HepG2 (cell line): Measurements from ENCODE around the gene SC5D. TPM values are rescaled to one million over a fixed set of nuclear protein-coding genes. Genes with fewer than 3 reads are reported as not detected.

Experiments
- ATAC-seq: fragments of 200-7000 bp; cut with Tn5 transposase; 3 replicates; pipeline ENCODE4 v1.9.1; 2020; ENCODE audit warnings: mild to moderate bottlenecking, moderate library complexity
- BruUV-seq: library from RNA; stranded (reverse); fragments of 400-500 nt; replicated peaks from 2 replicates; lab custom pipeline; 2021; lab: Mats Ljungman, UMichigan
- CTCF ChIA-PET: fragments of 300-600 bp; formaldehyde crosslinking; extraction: SDS; loops from one replicate; lab custom pipeline; 2021; ENCODE audit warnings: low total read pairs, inconsistent platforms, low intra/inter-chr PET ratio; lab: Yijun Ruan, JAX
- POLR2A ChIA-PET: fragments of 350-600 bp; sonication (Branson Sonifier 250); formaldehyde crosslinking; loops from one replicate; lab custom pipeline; 2020; ENCODE audit warnings: antibody characterized with exemption, inconsistent platforms; lab: Yijun Ruan, JAX
- DNase-seq: peaks from one replicate; pipeline ENCODE4 v3.0.0-alpha.2; 2015; ENCODE audit warnings: low spot score
- FAIRE-seq: peaks from 3 replicates; lab custom pipeline; 2011; peaks lifted over from hg19 to GRCh38; lab: Jason Lieb, UNC
- H2AFZ ChIP-seq: one replicate; pipeline ENCODE4 v1.6.1; 2011; ENCODE audit warnings: low read length, inconsistent platforms
- H3K27ac ChIP-seq: fragments of 300-600 bp; 3 replicates; pipeline ENCODE4 v1.8.0; 2011; ENCODE audit warnings: mixed run types, mild to moderate bottlenecking, mixed read lengths, low read length, inconsistent platforms; ENCODE audit not compliant: insufficient read depth; ENCODE audit errors: extremely low read length
- H3K27me3 ChIP-seq, 2 experiments: fragments of 200-600 bp in 1 of 2; 2 replicates in 1 of 2; 3 replicates in 1 of 2; pipeline versions ENCODE4 v1.6.0 to v1.8.0; 2011; ENCODE audit warnings: low read length in 2 of 2, mild to moderate bottlenecking in 2 of 2, moderate library complexity in 2 of 2, inconsistent platforms in 1 of 2; ENCODE audit not compliant: insufficient read depth in 2 of 2, control insufficient read depth in 1 of 2
- H3K36me3 ChIP-seq, 2 experiments: fragments of 200-600 bp in 1 of 2; replicated peaks in 1 of 2; 2 replicates in 1 of 2; 3 replicates in 1 of 2; pipeline versions ENCODE4 v1.5.1 to v1.8.0; 2011; ENCODE audit warnings: low read length in 2 of 2, inconsistent platforms in 1 of 2; ENCODE audit not compliant: insufficient read depth in 2 of 2, control insufficient read depth in 1 of 2
- H3K4me1 ChIP-seq: 2 replicates; pipeline ENCODE4 v1.5.1; 2012; ENCODE audit warnings: low read length, inconsistent platforms; ENCODE audit not compliant: insufficient read depth
- H3K4me2 ChIP-seq: 2 replicates; pipeline ENCODE4 v1.6.0; 2011; ENCODE audit warnings: low read depth, low read length, inconsistent platforms
- H3K4me3 ChIP-seq, 3 experiments: fragments of 200-600 bp in 1 of 3; sonication (generic), shearing (Covaris generic) in 1 of 3; replicated peaks in 1 of 3; 2 replicates each; pipeline ENCODE4 v1.5.1; 2011 to 2016; ENCODE audit warnings: low read length in 3 of 3, inconsistent platforms in 2 of 3, low read depth in 2 of 3, mild to moderate bottlenecking in 2 of 3, control low read depth in 1 of 3, mixed read lengths in 1 of 3; ENCODE audit not compliant: insufficient read depth in 1 of 3
- H3K79me2 ChIP-seq: one replicate; pipeline ENCODE4 v1.6.1; 2011; ENCODE audit warnings: low read length, inconsistent platforms; ENCODE audit not compliant: insufficient read depth
- H3K9ac ChIP-seq: 2 replicates; pipeline ENCODE4 v1.6.0; 2011; ENCODE audit warnings: mild to moderate bottlenecking, low read depth, low read length, inconsistent platforms; ENCODE audit not compliant: insufficient read depth
- H3K9me3 ChIP-seq: 2 replicates; pipeline ENCODE4 v1.5.1; 2012; ENCODE audit warnings: mild to moderate bottlenecking, low read length
- H4K20me1 ChIP-seq: 2 replicates; pipeline ENCODE4 v1.6.0; 2011; ENCODE audit warnings: inconsistent platforms, mild to moderate bottlenecking, low read length, moderate library complexity; ENCODE audit not compliant: insufficient read depth
- ATF2 ChIP-seq: sonication (generic); formaldehyde crosslinking; IDR thresholded peaks from 2 replicates; pipeline ENCODE4 v1.4.0; 2020; ENCODE audit warnings: missing genetic modification reagents
- CC2D1A ChIP-seq: sonication (generic); formaldehyde crosslinking; IDR thresholded peaks from 2 replicates; pipeline ENCODE4 v1.8.1; 2023; ENCODE audit warnings: mild to moderate bottlenecking, missing genetic modification reagents
- NBN ChIP-seq: fragments of 450-650 bp; conservative IDR thresholded peaks from 2 replicates; pipeline ENCODE4 v1.6.1; 2017
- NCOA1 ChIP-seq: sonication (generic); formaldehyde crosslinking; IDR thresholded peaks from 2 replicates; pipeline ENCODE4 v1.9.0; 2021; ENCODE audit warnings: missing genetic modification reagents
- TFAP4 ChIP-seq: sonication (generic); IDR thresholded peaks from 2 replicates; pipeline ENCODE4 v1.6.1; 2016; ENCODE audit warnings: low read depth, borderline replicate concordance
- ZFX ChIP-seq: sonication (generic); formaldehyde crosslinking; IDR thresholded peaks from 2 replicates; pipeline ENCODE4 v1.4.0; 2020; ENCODE audit warnings: mild to moderate bottlenecking, low read depth, missing genetic modification reagents, moderate library complexity
- WGBS: methylation state at CpG from one replicate; pipeline ENCODE4 v1.1.6; 2017; ENCODE audit warnings: low lambda C conversion rate; 5-methylcytosine and 5-hydroxymethylcytosine counted together
- in situ Hi-C: cut with HindIII; loops from 2 replicates; pipeline ENCODE4 v1.10.0; 2017; ENCODE audit warnings: low pct_unique_long_range_greater_than_20kb; ENCODE audit not compliant: extremely low pct_ligation_motif_present
- intact Hi-C: fragments of 100-400 bp; cut with micrococcal nuclease; formaldehyde crosslinking; loops from one replicate; pipeline ENCODE4 v1.10.0; 2022; ENCODE audit not compliant: unreplicated experiment
- polyA plus RNA-seq, 8 experiments: library from polyadenylated mRNA; depleted of rRNA in 3 of 8; stranded (reverse) in 7 of 8; unstranded in 1 of 8; fragments of >200 nt; fragmentation: Illumina TruSeq in 4 of 8; extraction: Trizol in 4 of 8; gene quantifications; 2 replicates each; pipeline versions ENCODE4 v1.2.1 to v1.2.3, GENCODE V29; 2011 to 2016; ENCODE audit warnings: low read depth in 4 of 8, missing spikeins in 1 of 8, mixed read lengths in 1 of 8; ENCODE audit not compliant: insufficient read depth in 1 of 8
- total RNA-seq, 5 experiments: library from RNA; depleted of rRNA; stranded (reverse); fragments of >200 nt; fragmentation: Illumina TruSeq; extraction: Trizol; gene quantifications; 2 replicates each; pipeline ENCODE4 v1.2.3, GENCODE V29; 2016; ENCODE audit warnings: low read depth in 1 of 5

The SC5D gene
- total and polyA plus RNA-seq, 2 of the 13 experiments (the other 11 are each of a cell fraction or from before 2014, with no cell fraction given): 84.4 to 155 TPM

GRCh38 chr11:121268581-121268980, 24.0 kb upstream of the SC5D start:
- BruUV-seq: no TSS peak
- Histone ChIP-seq H3K9ac (no peak overlapping the region), H3K4me2 (no peak overlapping the region), H3K4me3 (no peak overlapping the region), H3K27me3 (peaks cover 2 to 12% of the 10 kb centered on the region in 2 experiments; a peak in 3 of 5 replicates)
- CTCF ChIA-PET: no interaction called here
- no peak for FAIRE-seq
- no peak for ATAC-seq
- in situ Hi-C loops: no loop called here
- POLR2A ChIA-PET: no interaction called here
- no peak for DNase-seq
- TF ChIP-seq CC2D1A (CRISPR knock-in tag) (no peak), NBN (no peak), TFAP4 (no peak), ZFX (CRISPR knock-in tag) (no peak), NCOA1 (CRISPR knock-in tag) (no peak), ATF2 (CRISPR knock-in tag) (no peak)
- TF ChIP-seq, all 625 proteins: peak for 0
- no peaks in the 10 kb centered on the region for H3K4me1 ChIP-seq
- no peaks in the 10 kb centered on the region for H3K9me3 ChIP-seq
- H2AFZ ChIP-seq: no peak overlapping the region
- no peak overlapping the region for H3K27ac ChIP-seq
- intact Hi-C loops: no loop called here
- H3K36me3 ChIP-seq: no peaks in the 10 kb centered on the region
- no peaks in the 10 kb centered on the region for H3K79me2 ChIP-seq
- WGBS: 11% methylated on average over 2 of the region's 2 CpGs
- H4K20me1 ChIP-seq: no peaks in the 10 kb centered on the region
